Muscle of arm (tissue), 12 donors: ENCODE measurements around the gene NSMF. TPM values are rescaled to one million over a fixed set of nuclear protein-coding genes. Genes with fewer than 3 reads are reported as not detected.

Experiments used
- DNase-seq: peaks from one replicate; pipeline ENCODE4 v3.0.0-alpha.2; 2013
- polyA plus RNA-seq, 12 donors: library from polyadenylated mRNA; unstranded; fragments of 120-200 nt; gene quantifications; one replicate each; pipeline ENCODE4 v1.2.1, GENCODE V29; 2013; ENCODE audit not compliant: insufficient read length in 12 of 12

NSMF gene
- polyA plus RNA-seq, 12 donors = 13.4 to 40.8 (median 17.9) TPM; not detected in 1

- no peak for DNase-seq
These were observed 33.6 kb upstream of the NSMF start for GRCh38 chr9:137492464-137493363.

- DNase-seq = no peak
These were observed 32.8 kb upstream of the NSMF start for GRCh38 chr9:137491735-137492432.

DNA sequence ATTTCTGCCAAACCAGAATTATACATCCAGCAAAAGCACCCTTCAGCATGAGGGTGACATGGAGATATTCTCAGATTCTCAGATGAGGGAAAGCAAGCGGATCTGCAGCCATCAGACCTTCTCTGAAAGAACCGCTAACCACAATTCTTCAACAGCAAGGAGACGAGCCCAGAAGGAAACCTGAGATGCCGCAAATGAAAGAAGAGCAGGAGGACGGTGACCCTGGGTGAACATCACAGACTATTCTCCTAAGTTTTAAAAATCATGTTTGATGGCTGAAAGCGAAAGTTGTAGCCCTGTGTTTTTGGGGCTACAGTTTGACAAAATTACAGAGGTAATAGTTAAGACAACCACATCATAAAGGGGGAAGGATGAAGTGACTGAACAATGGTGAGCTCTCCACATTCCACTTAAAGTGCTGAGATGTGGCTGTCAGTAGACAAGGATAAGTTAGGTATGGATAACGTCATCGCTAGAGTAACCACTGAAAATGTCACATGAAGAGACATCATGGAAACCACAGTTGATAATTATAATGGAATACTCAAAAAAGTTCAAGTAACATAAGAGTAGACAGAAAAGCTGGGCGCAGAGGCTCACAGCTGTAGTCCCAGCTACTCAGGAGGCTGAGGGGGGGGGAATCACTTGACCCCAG lies 31.5 kb upstream of the NSMF start:
- no peak for DNase-seq

- no peak for DNase-seq
These were observed 29.8 kb upstream of the NSMF start for GRCh38 chr9:137488906-137489305.

- no peak for DNase-seq
These were observed 29.2 kb upstream of the NSMF start for GRCh38 chr9:137488327-137488653.

DNA sequence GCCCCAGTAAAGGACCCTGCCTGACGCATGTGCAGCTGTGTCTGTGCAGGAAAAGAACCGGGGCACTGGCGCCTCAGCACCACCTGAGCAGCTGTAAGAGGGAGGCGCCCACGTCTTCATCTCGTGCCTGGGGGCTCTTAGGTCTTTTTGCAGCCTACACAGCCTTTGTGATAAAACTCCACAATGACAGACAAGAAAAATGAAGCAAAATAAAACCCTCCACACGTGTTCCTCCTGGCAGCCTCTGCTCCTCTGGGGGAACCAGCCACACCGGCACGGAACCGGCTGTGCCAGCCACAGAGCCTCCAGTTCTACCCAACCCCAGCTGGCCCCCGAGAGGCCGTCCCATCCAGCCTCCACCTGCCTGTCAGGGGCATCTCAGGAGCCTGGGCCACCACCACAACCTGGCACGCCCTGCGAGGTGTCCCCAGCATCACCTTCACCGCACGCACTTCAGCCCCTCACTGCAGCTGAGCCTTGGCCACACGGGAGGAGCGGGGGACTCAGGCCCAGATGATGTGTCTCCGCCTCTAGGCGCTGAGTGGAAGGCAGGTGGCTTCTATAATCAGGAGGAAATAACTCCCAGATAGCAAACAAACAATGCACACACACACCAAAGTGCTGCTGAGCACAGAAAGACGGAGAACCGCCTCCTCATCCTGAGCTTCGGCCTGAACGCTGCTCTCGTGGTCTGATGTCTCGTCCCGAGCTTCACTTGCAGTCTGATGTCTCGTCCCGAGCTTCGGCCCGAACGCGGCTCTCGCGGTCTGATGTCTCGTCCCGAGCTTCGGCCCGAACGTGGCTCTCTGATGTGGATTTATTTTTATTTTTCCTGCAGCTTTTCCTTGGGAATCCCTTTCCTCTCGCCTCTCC lies 28.6 kb upstream of the NSMF start:
- DNase-seq = no peak

DNA sequence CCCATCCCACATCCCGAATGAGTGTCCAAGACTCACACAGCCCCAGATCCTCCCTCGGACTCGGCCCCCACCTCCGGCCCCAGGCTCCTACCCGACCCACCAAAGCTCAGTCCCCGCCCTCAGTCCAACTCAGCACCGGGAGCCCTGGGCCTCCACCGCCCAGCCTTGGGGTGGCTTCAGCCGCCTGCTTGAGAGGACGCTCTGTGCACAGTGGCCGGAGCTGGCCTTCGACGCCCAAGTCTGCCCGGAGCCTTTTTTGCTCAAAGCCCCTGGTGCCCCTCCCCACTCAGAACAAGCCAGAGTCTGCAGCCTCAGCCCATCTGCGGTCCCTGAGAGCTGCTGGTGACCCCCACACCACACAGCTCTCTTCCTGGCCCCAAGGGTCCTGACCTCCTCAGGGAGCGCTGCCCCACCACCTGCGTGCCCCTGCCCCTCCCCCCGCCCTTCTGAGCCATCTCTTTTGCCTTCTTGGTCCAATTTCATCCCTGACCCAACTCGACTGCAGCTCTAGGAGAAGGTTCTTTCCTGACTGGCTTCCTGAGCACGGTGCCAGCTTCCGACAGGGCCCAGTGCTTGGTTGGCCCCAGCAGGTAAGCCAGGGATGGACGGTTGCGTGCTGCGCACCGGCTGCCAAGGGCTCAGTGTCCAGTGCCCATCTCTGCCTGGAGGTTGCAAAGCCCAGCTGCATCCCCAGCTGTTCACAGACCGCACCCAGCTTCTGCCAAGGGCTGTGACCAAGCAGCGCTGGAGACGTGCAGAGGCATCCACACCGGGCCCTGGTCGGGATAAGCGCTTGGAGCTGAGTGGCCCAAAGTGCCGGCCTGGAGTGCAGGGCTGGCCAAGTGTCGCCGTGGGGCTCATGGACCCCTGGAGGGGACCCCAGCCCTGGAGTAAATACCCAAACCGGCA lies 27.7 kb upstream of the NSMF start:
- DNase-seq = no peak

DNA sequence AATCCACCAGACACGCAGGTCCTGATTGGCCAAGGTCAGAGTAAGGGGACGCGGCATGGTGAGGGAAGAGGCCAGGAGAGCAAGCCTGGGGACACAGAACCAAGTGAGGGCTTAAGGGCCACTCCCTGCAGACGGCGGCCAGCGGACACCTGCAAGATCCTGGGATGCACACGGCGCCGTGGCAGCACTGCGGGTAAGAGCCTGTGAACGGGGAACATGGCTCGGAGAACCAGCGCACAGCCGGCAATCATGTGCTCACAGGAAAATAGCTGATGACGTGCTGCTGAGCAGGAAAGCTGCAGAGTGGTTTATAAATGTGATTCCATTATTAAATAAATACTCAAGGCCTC lies 27.0 kb upstream of the NSMF start:
- DNase-seq = no peak

DNA sequence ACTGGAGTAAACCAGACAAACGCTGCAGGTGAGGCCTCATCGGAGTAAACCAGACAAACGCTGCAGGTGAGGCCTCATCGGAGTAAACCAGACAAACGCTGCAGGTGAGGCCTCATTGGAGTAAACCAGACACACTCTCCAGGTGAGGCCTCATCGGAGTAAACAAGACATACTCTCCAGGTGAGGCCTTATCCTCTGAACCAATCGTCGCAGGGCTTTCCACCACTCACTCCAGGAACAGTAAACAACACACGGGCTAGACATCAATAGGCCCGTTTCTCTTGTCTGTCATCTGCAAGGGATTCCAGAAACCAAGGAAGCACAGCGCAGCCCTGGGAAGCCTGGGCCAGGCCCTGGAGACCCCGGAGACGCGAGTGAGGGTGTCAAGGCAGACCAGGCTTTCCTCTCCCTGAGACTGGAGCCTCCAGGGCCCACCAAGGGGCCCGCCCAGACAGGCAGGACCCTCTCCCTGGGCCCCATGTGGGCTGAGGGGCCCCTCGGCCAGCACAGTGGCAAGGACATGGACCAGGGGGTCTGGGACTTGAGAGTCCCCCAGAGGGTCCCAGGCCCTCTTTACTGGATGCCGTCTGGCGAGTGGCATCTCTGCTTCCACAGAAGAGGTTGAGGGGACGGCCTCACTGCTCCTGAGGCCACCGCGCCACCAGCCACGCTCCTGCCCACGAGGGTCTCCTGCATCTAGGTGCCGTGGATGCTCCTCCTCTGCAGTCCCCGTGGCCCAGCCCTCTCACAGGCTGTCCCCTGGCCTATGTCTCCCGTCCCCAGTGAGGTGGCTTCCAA lies 26.4 kb upstream of the NSMF start:
- no peak for DNase-seq

DNA sequence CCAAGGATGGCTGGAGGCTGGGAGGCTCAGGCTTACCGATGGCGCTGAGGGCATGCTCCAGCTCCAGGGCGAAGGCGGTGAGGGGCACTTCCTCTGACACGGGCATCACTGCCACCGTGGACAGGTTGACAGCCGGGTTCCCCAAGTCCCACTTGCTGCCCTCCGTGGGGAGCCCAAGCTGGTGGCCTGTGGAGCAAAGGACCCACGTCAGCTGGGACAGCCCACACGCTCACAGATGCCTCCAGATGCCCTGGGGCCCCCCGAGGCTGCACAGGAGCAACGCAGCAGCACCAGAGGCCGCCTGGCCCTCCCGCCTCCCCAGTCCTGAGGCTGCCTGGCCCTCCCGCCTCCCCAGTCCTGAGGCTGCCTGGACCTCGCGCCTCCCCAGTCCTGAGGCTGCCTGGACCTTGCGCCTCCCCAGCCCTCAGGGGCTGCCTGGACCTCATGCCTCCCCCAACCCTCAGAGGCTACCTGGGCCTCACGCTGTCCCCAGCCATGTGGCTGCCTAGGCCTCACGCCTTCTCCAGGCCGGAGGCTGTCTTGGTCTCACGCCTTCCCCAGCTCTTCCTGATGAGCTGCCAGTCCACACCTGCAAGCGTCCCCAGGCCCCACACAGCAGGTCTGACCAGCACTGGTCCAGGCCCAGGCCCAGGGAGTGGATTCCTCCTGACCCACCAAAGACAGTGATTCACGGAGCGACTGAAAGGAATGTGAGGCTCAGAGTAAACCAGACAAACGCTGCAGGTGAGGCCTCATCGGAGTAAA lies 25.6 kb upstream of the NSMF start:
- DNase-seq = no peak

GRCh38 chr9:137482094-137482781 lies 23.1 kb upstream of the NSMF start:
- no peak for DNase-seq

- DNase-seq = no peak
These were observed 21.9 kb upstream of the NSMF start for GRCh38 chr9:137480686-137481683.

DNA sequence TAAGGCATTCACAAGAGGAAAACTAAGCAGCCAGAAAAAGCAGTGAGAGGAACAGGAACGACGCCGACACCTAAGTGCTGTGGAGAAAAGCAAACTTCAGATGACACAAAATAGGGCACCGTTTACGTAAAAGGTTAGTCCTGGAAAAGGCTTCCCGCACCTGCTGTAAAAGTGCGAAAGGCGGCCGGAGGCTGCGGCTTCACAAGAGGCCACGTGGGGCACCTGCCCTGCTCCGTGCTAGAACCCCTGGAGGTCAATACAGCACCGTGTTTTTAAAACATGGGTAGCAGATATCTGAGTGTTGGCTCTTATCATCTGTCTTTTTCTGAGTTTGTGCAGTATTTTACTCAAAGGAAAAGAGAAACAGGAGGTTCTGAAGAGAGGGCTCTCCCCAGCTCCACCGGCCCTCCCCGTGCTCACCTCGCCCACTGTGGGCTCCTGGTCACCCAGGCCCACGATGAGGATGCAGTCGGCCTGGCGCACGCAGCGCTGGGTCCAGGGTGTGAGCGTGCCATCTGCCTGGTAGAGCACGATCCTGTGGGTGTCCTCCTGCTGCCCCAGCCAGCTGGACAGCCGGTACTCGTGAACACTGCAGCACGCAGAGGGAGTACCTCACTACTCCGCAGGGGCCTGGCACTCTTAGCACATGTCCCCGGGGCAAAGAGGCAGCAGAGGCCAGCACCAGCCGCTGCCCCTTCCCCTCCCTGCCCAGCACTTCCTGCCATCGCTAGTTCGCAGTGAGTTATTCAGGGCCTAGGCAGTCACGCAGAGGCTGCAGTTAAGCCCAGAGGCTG lies 21.0 kb upstream of the NSMF start:
- no peak for DNase-seq

GRCh38 chr9:137478962-137479861 lies 20.1 kb upstream of the NSMF start:
- no peak for DNase-seq

DNA sequence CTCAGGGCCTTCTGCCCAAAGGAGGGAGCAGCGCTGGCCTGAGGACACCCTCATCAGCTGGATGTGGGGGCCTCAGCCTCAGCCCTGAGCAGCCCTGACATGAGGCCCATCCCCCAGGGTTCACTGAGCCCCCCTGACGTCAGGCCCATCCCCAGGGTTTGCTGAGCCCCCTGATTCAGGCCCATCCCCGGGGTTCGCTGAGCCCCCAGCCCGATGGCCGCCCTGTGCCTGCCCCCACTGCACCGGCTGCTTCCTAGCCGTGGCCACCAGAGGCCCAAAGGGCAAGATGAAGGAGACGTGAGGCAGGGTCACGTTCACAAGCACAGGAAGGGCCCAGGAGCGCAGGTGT lies 19.5 kb upstream of the NSMF start:
- DNase-seq = no peak
